Subcutaneous abdominal adipose tissue (tissue), 5 donors: Measurements from ENCODE around the gene CHD2.
A peak's percentile ranks its signal among the peaks of the same experiment; 100 is the strongest.

ENCODE experiments used
- H3K27ac ChIP-seq: one replicate; pipeline ENCODE4 v1.7.0; 2013; ENCODE audit warnings: low read depth, mild to moderate bottlenecking, inconsistent platforms, low read length, moderate library complexity
- H3K27me3 ChIP-seq, 5 donors: one replicate each; pipeline ENCODE4 v1.7.0; 2013; ENCODE audit warnings: low read length in 5 of 5, inconsistent platforms in 1 of 5; ENCODE audit not compliant: control insufficient read depth in 5 of 5, insufficient read depth in 4 of 5
- H3K36me3 ChIP-seq, 5 donors: one replicate each; pipeline ENCODE4 v1.7.0; 2013; ENCODE audit warnings: low read length in 5 of 5; ENCODE audit not compliant: control insufficient read depth in 5 of 5, insufficient read depth in 5 of 5
- H3K4me1 ChIP-seq, 5 donors: one replicate each; pipeline ENCODE4 v1.7.0; 2013; ENCODE audit warnings: low read length in 5 of 5, mild to moderate bottlenecking in 3 of 5, moderate library complexity in 1 of 5; ENCODE audit not compliant: control insufficient read depth in 5 of 5, insufficient read depth in 5 of 5
- H3K4me3 ChIP-seq, 5 donors: one replicate each; pipeline ENCODE4 v1.7.0; 2013; ENCODE audit warnings: low read length in 5 of 5, low read depth in 1 of 5
- H3K9ac ChIP-seq, 5 donors: one replicate each; pipeline ENCODE4 v1.7.0; 2013; ENCODE audit warnings: low read length in 5 of 5, mild to moderate bottlenecking in 4 of 5, moderate library complexity in 3 of 5
- H3K9me3 ChIP-seq, 5 donors: one replicate each; pipeline ENCODE4 v1.7.0; 2013; ENCODE audit warnings: low read length in 5 of 5; ENCODE audit not compliant: control insufficient read depth in 5 of 5
- donor health status: healthy.
- donor health status: healthy.
- donor health status: healthy.
- donor health status: healthy.
- donor health status: healthy.

Gene CHD2

DNA sequence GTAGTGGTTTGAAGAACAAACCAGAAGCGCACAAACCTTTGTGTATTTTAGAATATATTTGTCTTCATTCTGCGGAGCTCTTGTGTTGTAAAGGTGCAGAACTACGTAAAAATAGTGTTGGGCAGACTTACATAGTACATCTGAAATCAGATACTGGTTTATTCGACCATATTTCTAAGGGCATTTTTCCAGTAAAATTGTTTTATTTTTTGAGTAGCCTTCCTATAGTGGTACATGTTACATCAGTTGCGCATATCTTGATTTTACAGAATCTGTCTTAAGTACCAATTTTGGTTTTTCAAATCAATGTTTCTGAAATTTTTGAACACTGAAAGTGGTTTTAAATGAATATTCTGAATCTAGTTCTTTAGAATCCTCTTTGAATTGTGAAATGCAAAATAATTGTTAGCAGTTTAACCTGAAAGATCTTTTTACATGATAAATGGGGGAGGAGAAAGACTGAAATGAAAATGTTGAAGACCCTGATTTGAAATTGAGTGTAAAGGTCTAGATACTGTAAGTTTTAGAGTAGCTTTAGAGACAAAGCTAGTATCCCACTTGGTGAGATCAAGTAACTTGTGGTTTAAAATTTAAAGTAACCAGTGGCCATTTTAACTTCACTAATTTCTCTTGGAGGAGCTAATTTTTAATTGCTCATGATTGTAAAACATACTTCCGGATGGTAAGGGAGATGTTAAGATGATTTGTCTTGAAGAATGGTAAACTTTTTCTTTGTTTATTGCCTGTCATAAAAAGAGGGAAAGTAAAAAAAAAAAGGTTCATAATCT lies 15.5 kb upstream of the CHD2 start:
- peak overlapping the region; percentile 99 for H3K27ac ChIP-seq
- H3K27me3 ChIP-seq, result no peaks in the 10 kb centered on the region
- H3K4me3 ChIP-seq, result peak overlapping the region; percentile 71 to 98 (median 88)
- H3K36me3 ChIP-seq, result peaks cover 6 to 27% (median 14%) of the 10 kb centered on the region in 5 donors
- peaks cover 5 to 46% (median 42%) of the 10 kb centered on the region in 5 donors for H3K4me1 ChIP-seq
- H3K9ac ChIP-seq, result peak overlapping the region; percentile 77 to 99 (median 95)
- H3K9me3 ChIP-seq, result no peaks in the 10 kb centered on the region

DNA sequence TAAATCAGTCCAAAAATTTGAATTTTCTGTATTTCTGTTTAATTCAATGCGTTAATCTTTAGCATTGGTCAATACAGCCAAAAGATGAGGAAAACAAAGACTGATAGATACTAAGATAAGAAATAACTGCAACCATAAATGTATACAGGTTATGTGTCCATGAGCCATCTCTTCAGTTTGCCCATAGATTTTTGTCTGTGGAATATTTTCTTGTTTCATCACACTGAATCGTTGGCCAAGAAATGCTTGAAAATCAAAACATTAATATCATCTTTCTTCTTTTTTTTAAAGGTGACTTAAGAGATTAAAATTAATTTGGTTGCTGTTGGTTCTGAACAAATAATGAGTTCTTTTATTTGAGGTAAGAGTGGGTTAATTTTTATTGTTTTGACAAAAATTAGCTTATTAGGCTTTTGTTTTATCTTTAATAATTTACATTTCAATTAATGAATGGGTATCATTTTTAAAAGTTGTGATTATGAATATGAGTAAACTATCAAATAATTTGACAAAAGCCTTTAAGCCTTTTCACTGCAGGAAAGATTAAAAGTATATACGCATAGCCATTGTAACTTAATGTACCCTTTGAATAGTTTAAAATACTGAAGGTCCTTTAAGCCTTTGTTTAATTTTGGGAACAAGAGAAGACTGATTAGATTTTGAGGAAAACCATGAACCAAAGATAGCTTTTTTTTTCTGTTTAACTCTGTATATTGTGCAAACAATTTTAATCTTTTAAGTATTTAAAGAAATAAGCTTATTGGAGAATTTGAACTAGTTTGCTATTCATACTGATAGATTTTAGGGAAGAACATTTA lies 14.7 kb upstream of the CHD2 start:
- Histone ChIP-seq H3K4me1 (peaks cover 5 to 46% (median 45%) of the 10 kb centered on the region in 5 donors), H3K9ac (peak overlapping the region; percentile 77 to 99 (median 95)), H3K36me3 (peaks cover 9 to 30% (median 16%) of the 10 kb centered on the region in 5 donors), H3K9me3 (no peaks in the 10 kb centered on the region), H3K27ac (peak overlapping the region; percentile 99), H3K27me3 (no peaks in the 10 kb centered on the region), H3K4me3 (peak overlapping the region; percentile 71 to 98 (median 88))

DNA sequence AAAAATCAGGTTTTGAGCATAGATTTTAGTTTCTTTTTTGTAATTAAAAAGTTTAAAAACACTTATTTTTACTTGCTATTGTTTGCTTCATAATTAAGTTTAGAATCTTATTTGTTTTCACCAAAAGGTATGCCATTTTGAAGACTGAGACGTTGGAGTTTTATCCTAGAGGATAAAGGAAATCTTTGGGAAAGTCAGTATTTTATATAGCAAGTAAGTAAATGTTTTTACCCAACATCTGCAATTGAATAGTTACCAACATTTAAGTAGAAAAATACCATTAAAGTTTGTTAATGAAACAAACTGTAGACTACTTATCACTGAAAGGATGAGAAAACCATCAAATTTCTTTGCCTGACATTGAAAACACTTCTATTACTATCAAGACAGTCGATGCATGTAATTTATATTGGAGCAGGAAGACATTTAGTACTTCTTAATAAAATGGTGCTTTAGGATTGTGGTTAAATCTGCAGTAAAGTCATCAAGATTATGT lies 14.0 kb upstream of the CHD2 start:
- H3K36me3 ChIP-seq, result peaks cover 9 to 36% (median 20%) of the 10 kb centered on the region in 5 donors
- H3K27ac ChIP-seq, result peak overlapping the region; percentile 99
- peak overlapping the region in 3 of 5 donors; percentile 95 to 99 (median 98) for H3K9ac ChIP-seq
- H3K9me3 ChIP-seq, result no peaks in the 10 kb centered on the region
- peaks cover 5 to 47% (median 43%) of the 10 kb centered on the region in 5 donors for H3K4me1 ChIP-seq
- peak overlapping the region in 4 of 5 donors; percentile 71 to 98 (median 89) for H3K4me3 ChIP-seq
- no peaks in the 10 kb centered on the region for H3K27me3 ChIP-seq

DNA sequence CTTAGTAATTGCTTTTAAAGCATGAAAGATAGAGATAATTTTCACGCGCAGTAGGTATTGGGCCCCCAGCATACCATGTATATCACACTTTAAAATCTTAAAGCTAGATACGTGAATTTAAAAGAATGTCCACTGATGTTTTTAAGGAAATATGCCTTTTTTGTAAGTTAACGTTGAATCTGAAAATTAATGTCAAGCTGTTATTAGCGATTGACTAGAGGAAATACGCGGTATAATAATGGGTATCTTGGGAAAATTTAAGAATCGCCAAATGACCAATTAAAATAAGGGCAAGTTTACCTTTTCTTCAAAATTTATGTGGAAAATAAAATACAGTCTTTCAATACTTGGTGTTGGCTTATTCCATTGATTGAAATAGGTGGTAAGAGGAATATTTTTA lies 13.3 kb upstream of the CHD2 start:
- peak overlapping the region; percentile 99 for H3K27ac ChIP-seq
- peak overlapping the region in 4 of 5 donors; percentile 2 to 90 (median 16) for H3K4me3 ChIP-seq
- no peaks in the 10 kb centered on the region for H3K9me3 ChIP-seq
- peak overlapping the region in 3 of 5 donors; percentile 39 to 60 (median 42) for H3K9ac ChIP-seq
- H3K27me3 ChIP-seq, result no peaks in the 10 kb centered on the region
- H3K36me3 ChIP-seq, result peaks cover 9 to 42% (median 20%) of the 10 kb centered on the region in 5 donors
- H3K4me1 ChIP-seq, result peaks cover 3 to 43% (median 39%) of the 10 kb centered on the region in 5 donors

DNA sequence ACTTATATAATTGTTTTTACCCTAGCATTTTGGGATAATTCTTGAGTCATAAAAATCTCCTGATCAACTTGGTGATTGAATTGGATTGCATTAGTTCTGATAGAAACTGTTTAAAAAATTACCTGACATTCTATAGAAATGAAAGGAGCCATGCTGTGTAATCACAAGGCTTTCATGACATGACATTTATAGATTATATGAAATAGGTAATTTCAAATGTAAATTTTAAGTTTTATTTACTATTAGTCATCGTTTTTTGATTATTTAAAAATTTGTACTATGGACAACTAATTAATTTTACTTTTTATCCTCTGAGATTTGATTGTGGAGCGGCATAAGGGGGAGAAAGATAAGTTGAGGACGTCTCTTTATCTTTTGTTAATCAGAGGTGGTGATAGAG lies 12.3 kb upstream of the CHD2 start:
- peak overlapping the region; percentile 99 for H3K27ac ChIP-seq
- peaks cover 17 to 52% (median 30%) of the 10 kb centered on the region in 5 donors for H3K36me3 ChIP-seq
- H3K9ac ChIP-seq, result peak overlapping the region in 4 of 5 donors; percentile 30 to 58 (median 34)
- no peak overlapping the region for H3K4me3 ChIP-seq
- H3K27me3 ChIP-seq, result no peaks in the 10 kb centered on the region
- H3K9me3 ChIP-seq, result no peaks in the 10 kb centered on the region
- peaks cover 2 to 40% (median 36%) of the 10 kb centered on the region in 5 donors for H3K4me1 ChIP-seq

DNA sequence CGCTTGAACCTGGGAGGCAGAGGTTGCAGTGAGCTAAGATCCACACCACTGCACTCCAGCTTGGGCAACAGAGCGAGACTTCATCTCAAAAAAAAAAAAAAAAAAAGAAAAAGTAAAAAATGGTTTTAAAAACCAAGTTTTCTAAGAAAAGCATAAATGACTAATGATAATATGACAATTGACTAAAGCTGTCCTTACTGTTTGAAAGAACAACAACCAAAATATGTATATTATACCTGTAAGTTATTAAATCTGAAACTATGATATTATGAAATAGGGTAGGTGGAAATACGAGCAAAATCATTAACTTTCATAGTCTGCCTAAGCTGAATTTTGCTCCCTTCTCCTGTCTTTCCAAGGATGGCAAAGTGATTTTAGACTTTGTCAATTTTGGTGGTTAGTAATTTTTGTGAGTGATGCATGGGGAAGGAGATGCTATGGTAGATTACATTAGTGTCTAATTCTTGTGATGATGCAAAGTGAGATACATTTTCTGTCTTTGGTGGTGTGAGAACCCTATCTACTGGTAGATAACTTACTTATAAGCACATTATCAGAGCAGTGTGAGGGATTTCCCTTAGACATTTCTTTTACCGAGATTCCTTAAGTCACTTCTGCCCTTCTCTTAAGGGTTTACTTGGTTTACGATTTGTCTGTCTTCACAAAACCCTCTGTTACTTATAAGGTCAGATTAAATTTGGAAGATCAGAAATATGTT lies 10.6 kb upstream of the CHD2 start:
- H3K36me3 ChIP-seq, result peaks cover 27 to 69% (median 44%) of the 10 kb centered on the region in 5 donors
- H3K27ac ChIP-seq, result peak overlapping the region; percentile 49
- H3K4me1 ChIP-seq, result peaks cover 2 to 40% (median 36%) of the 10 kb centered on the region in 5 donors

DNA sequence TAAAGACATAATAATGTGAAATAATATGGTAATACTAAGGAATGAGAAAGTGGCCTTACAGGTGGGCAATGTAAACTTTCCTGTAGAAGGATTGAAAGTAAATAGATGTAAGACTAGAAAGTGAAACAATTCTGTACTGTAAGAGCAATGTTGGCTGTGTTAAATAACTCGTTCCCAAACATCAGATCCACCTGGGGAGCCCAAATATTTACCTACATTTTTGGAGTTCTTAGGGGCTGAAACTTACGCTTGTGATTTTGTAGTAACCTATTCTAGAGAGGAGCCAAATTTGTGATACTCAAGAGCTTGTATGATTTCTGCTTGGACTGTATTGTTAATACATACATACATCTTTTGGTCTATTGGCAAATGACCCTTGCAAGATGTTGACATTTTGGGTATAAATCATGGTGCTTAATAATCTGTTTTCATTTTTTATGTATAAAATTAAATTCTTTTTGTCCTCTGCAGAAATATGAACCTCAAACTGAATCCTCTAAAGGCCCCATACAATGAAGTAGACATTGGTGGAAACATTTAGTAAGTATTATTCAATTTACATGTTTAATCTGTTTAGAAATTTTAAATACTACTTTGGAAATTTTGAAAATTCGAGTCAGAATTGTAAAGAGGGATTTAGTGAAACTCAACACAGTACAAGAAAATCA lies 8.5 kb upstream of the CHD2 start:
- Histone ChIP-seq H3K9ac (no peak overlapping the region), H3K27ac (peak overlapping the region; percentile 14), H3K4me3 (no peak overlapping the region), H3K27me3 (no peaks in the 10 kb centered on the region), H3K9me3 (no peaks in the 10 kb centered on the region), H3K4me1 (peaks cover 2 to 39% (median 30%) of the 10 kb centered on the region in 5 donors), H3K36me3 (peaks cover 33 to 72% (median 45%) of the 10 kb centered on the region in 5 donors)

More for the DNA sequence above, 10.6 kb upstream of the CHD2 start:
- Histone ChIP-seq H3K9ac (no peak overlapping the region), H3K4me3 (no peak overlapping the region), H3K9me3 (no peaks in the 10 kb centered on the region), H3K27me3 (no peaks in the 10 kb centered on the region)

DNA sequence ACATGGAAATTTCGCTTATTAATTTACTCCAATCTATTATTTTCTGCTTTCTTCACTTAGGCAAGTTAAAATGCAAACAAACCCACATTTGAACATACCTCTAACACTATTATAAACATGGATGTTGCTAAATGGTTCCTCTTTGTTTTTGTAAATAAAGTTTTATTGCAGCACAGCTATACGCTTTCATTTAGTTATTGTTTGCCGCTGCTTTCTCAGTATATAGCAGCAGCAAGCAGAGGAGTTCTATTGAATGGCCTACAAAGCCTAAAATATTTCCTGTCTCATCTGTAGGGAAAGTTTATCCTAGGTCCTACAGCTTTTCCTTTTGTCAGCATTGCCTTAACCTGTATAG lies 7.9 kb upstream of the CHD2 start:
- H3K27me3 ChIP-seq, result no peaks in the 10 kb centered on the region
- H3K27ac ChIP-seq, result no peak overlapping the region
- H3K4me3 ChIP-seq, result no peak overlapping the region
- peaks cover 2 to 35% (median 26%) of the 10 kb centered on the region in 5 donors for H3K4me1 ChIP-seq
- H3K9me3 ChIP-seq, result no peaks in the 10 kb centered on the region
- no peak overlapping the region for H3K9ac ChIP-seq
- H3K36me3 ChIP-seq, result peaks cover 33 to 67% (median 42%) of the 10 kb centered on the region in 5 donors

DNA sequence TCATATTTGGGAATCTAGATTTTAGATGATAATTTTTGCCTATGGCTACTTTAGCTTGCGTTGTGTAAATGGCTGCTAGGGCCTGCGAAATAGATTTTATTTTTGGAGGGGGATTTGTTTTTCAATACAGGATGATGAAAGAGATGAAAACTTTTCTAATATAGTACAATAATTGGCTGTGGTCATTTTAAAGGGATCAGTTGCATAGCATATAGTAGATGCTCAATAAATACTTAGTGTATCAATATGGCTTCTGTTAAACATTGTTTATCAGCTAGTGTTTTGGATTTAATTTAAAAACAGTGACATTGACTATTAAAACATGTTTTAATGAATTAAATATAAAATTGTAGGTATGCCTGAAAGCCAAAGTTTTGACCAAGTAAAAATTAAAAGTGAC lies 6.9 kb upstream of the CHD2 start:
- Histone ChIP-seq H3K4me1 (peaks cover 0 to 25% (median 16%) of the 10 kb centered on the region in 5 donors), H3K27ac (no peak overlapping the region), H3K36me3 (peaks cover 33 to 66% (median 45%) of the 10 kb centered on the region in 5 donors)

More for the DNA sequence above, 6.9 kb upstream of the CHD2 start:
- no peaks in the 10 kb centered on the region for H3K9me3 ChIP-seq
- no peak overlapping the region for H3K9ac ChIP-seq
- no peak overlapping the region for H3K4me3 ChIP-seq
- no peaks in the 10 kb centered on the region for H3K27me3 ChIP-seq
